Skin epidermis (tissue), 12 donors: ENCODE measurements around the gene PCYT1A.
"Not testable (repeated sequence)": the region's sequence is repeated elsewhere in the genome, so short reads cannot be mapped to it uniquely, and the experiment has no call there.

Experiments used
- H3K27ac ChIP-seq, 21 experiments: fragments of 200-600 bp; sonication (generic) in 11 of 21; one replicate each; pipeline ENCODE4 v1.5.0; 2020; ENCODE audit warnings: mild to moderate bottlenecking in 3 of 21, inconsistent platforms in 2 of 21, moderate library complexity in 2 of 21
- H3K4me3 ChIP-seq, 7 experiments: fragments of 200-600 bp; sonication (generic) in 2 of 7; one replicate each; pipeline ENCODE4 v1.5.0; 2020; ENCODE audit warnings: inconsistent platforms in 2 of 7, mild to moderate bottlenecking in 2 of 7, moderate library complexity in 1 of 7

PCYT1A gene

GRCh38 chr3:196287440-196288140, at the start of gene PCYT1A:
PCYT1A (minus strand) TSS chr3:196287726; CDS start chr3:196270531, 17,195 bp downstream.
- Histone ChIP-seq H3K4me3 (peak within 1 kb of the TSS; percentile 66 to 90 (median 81)), H3K27ac (peak within 1 kb of the TSS; percentile 91 to 99 (median 96))

DNA sequence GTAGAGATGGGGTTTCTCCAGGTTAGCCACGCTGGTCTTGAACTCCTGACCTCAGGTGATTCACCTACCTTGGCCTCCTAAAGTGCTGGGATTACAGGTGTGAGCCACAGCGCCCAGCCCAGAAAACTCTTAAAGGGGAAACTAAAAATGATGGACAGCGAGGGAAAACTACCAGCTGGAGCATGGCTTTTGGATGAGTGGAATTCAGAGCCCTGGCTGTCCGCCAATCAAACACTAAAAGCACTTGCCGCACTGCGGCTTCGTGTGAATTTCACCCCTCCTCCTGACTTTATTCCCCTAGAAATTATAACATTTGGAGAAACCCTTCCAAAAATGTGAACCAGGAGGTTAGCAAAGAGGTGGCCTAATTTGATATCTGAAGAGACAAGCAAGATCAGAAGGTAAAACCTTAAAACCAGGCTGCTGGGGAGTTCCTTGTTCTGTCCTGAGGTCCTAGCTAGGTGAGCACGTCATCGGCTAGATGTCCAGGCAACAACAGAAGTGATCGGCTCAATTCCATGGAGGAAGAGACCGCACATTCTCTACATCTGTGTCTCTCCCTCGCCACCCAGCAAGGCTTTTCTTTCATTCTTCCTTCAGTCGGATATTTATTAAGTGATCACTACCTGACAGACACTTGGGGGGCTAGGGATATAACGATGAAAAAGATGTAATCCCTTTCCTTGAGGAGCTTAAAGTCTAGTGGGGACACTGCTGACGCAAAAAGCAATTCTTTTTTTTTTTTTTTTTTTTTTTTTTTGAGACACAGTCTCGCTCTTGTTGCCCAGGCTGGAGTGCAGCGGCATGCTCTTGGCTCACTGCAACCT, 49.0 kb upstream of the PCYT1A start:
- H3K27ac ChIP-seq = peak overlapping the region in 1 of 21 experiments; percentile 22
- no peak overlapping the region for H3K4me3 ChIP-seq

DNA sequence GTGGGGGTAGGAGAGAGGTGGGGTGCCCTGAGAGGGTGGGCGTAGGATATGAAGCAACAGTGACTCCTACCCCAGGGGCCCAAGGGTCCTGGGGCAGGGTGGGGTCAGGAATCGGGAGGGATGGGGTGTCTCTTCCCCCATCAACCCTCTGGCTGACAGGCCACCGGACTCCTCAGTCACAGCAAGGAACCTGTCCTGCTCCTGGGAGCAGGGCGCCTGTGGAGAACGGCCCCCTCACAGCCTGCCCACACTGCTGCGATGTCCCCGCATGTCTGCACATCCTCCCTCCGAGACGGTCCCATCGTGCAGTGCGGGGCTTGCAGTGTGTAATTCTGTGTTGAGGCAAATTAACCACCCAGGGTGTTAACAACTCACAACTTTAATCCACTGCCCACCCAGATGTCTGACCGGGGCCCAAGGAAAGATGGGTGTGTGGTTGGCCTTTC, 48.0 kb upstream of the PCYT1A start:
- Histone ChIP-seq H3K27ac (peak overlapping the region in 1 of 21 experiments; percentile 22), H3K4me3 (no peak overlapping the region)

DNA sequence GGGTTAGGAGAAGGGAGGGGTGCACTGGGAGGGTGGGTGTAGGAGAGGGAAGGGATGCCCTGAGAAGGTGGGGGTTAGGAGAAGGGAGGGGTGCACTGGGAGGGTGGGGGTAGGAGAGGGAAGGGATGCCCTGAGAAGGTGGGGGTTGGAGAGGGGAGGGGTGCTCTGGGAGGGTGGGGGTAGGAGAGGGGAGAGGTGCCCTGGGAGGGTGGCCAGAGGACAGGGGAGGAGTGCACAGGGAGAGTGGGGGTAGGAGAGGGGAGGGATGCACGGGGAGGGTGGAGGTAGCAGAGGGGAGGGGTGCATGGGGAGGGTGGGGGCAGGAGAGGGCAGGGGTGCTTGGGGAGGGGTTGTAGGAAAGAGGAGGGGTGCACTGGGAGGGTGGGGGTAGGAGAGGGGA, 47.5 kb upstream of the PCYT1A start:
- H3K4me3 ChIP-seq = no peak overlapping the region

GRCh38 chr3:196332168-196332567, 44.6 kb upstream of the PCYT1A start:
- no peak overlapping the region for H3K4me3 ChIP-seq
- H3K27ac ChIP-seq = no peak overlapping the region

More for the DNA sequence above, 47.5 kb upstream of the PCYT1A start:
- no peak overlapping the region for H3K27ac ChIP-seq

- Histone ChIP-seq H3K27ac (no peak overlapping the region), H3K4me3 (no peak overlapping the region)
Observed at GRCh38 chr3:196327405-196327804, 39.9 kb upstream of the PCYT1A start.

DNA sequence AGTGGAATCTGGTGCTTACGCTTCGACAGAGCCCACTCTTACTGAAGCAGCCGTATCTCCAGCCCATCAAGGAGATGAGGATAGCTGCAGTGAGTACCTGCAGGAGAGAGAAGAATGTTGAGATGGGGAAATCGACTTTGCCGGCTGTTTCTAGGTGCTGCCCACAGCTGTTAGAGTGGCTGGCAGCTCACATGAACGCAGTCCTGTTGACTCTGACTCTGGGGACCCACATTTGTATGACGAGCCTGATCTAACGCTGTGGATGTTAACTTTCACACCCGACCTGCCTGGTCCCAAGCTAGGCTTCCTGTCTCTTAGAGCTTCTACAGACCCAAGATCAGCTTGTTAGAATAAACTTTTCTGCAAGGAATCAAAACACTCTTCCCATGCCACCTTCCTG, 39.4 kb upstream of the PCYT1A start:
- H3K4me3 ChIP-seq = no peak overlapping the region

GRCh38 chr3:196323691-196324090, 36.2 kb upstream of the PCYT1A start:
- H3K4me3 ChIP-seq = no peak overlapping the region
- no peak overlapping the region for H3K27ac ChIP-seq

More for the DNA sequence above, 39.4 kb upstream of the PCYT1A start:
- H3K27ac ChIP-seq = no peak overlapping the region

DNA sequence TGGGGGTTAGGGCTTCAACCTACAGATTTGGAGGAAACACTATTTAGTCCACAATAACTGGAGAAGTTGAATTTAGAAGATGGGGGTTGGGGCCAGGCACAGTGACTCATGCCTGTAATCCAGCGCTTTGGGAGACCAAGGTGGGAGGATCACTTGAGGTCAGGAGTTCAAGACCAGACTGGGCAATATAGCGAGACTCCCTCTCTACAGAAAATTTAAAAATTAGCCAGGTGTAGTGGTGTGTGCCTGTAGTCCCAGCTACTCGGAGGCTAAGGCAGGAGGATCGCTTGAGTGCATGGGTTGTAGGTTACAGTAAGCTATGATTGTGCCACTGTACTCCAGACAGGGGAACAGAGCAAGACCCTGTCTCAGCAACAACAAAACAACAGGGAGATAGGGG, 35.5 kb upstream of the PCYT1A start:
- Histone ChIP-seq H3K4me3 (no peak overlapping the region), H3K27ac (no peak overlapping the region)

DNA sequence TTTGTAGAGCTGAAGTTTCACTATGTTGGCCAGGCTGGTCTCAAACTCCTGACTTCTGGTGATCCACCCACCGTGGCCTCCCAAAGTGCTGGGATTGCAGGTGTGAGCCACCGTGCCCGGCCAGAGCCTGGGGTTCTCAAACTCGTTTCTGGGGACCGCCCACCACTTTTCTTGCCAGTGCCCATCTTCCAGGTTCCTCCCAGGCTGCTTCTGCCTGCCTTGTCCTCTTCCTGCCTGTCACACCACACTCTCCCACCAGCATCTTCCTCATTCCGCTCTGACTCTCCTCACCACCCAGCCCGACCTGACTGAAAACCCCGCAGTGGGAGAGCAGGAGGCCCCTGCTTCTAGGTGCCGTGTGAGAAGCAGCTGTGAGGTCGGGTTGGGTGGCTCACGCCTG, 33.6 kb upstream of the PCYT1A start:
- Histone ChIP-seq H3K27ac (no peak overlapping the region), H3K4me3 (no peak overlapping the region)

GRCh38 chr3:196320137-196320536, 32.6 kb upstream of the PCYT1A start:
- peak overlapping the region in 4 of 21 experiments; percentile 2 to 57 (median 14) for H3K27ac ChIP-seq
- no peak overlapping the region for H3K4me3 ChIP-seq

DNA sequence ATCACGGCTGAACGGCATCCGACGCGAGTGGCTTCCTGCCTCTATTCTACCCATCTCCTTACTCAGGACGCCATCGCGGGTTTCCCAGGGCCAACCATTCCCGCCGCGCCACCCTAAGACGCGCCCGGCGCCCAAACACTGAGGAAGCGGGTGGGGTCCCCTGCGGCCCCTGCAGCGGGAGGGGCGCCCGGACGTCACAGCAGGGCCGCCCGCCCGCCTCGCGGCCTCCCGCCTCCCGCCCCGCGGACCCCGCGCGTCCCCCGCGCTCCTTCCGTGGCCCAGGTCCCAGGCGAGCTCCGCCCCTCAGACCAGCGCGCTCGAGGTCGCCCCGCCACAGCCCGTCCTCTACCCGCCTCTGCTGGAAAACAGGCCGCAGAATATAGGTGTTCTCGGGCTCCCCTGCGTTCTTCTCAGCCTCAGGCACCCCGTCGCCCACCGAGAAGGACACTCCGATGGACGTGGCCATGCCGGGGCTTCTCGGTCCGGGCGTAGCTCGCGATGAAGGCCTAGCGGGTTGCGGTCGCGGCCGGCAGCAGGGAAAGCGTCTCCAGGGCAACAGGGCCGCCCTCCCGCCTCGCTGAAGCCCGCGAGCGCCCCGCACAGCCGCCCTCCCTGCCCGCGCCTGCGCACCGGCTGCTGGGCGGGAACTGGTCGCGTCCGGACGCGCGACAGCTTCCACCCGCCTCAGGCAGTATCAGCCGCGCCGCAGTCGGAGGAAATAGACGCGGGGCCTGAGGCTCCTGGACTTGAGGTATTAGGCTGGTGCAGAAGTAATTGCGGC, 30.4 kb upstream of the PCYT1A start, which contains the start of gene DYNLT2B:
Gene DYNLT2B (minus strand): TSS at position 554 of the 781 bp plus-strand sequence. CDS start 88 bp downstream, at position 466.
- H3K27ac ChIP-seq = peak within 1 kb of the TSS; percentile 55 to 98 (median 91)
- peak within 1 kb of the TSS; percentile 48 to 93 (median 83) for H3K4me3 ChIP-seq

- peak overlapping the region; percentile 48 to 93 (median 83) for H3K4me3 ChIP-seq
- H3K27ac ChIP-seq = peak overlapping the region; percentile 55 to 98 (median 91)
Observed at GRCh38 chr3:196316799-196317686, 29.5 kb upstream of the PCYT1A start.

- no peak overlapping the region for H3K4me3 ChIP-seq
- H3K27ac ChIP-seq = peak overlapping the region in 1 of 21 experiments; percentile 2
Observed at GRCh38 chr3:196315821-196316220, 28.3 kb upstream of the PCYT1A start.

GRCh38 chr3:196314597-196314996, 27.1 kb upstream of the PCYT1A start:
- no peak overlapping the region for H3K4me3 ChIP-seq
- no peak overlapping the region for H3K27ac ChIP-seq

- not testable (repeated sequence) for H3K27ac ChIP-seq, H3K4me3 ChIP-seq
Observed at GRCh38 chr3:196314086-196314485, 26.6 kb upstream of the PCYT1A start.

- H3K4me3 ChIP-seq, H3K27ac ChIP-seq: not testable (repeated sequence)
Observed at GRCh38 chr3:196302960-196303359, 15.4 kb upstream of the PCYT1A start.

GRCh38 chr3:196302551-196302950, 15.0 kb upstream of the PCYT1A start:
- not testable (repeated sequence) for H3K4me3 ChIP-seq, H3K27ac ChIP-seq

- H3K27ac ChIP-seq = no peak overlapping the region
- no peak overlapping the region for H3K4me3 ChIP-seq
Observed at GRCh38 chr3:196298521-196298920, 11.0 kb upstream of the PCYT1A start.
